NCI-H1436 (cell line): ENCODE measurements around the gene CD99L2.

ENCODE experiments used
- DNase-seq: peaks from one replicate; lab custom pipeline; 2025; lab: John Stamatoyannopoulos, UW

The CD99L2 gene

DNA sequence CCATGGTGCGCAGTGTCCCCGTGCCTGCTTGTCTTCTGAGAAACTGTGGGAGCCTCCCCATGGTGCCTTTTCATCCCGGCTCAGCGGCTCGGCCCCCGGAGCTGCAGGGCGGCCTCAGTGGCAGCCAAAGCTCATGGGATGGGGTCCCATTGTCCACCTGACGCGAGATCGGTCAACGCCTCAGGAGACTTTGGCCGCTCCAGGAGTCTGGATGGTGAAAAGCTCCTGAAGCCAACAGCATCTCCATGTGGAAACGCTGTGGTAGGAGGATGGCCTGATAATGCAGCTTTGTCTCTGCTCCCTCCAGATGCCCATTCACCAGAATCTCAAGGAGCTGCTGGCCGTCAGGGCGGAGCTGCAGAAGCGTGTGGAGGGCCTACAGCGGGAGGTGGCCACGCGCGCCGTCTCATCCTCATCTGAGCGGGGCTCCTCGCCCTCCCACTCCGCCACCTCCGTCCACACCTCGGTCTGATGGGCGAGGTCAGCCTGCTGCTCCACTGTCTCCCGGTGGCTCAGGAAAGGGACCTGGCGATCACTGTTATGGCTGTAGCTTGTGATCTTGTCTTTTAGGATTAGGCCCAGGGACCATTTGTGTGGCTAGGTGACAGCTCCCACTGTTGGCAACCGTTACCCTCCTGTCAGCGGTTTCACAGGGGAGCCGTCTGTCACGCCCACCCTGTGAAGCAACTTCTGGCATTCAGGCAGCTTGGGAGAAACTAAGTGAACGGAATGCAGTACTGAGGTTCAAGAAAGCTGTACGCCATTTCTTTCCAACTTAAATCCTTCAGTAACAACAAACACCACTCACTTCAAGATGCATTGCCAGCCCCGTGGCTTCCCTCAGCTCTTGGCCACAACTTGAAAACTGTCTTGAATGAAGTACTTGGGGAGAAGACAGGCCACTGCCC is 136.0 kb downstream of the CD99L2 start:
- DNase-seq = no peak

DNA sequence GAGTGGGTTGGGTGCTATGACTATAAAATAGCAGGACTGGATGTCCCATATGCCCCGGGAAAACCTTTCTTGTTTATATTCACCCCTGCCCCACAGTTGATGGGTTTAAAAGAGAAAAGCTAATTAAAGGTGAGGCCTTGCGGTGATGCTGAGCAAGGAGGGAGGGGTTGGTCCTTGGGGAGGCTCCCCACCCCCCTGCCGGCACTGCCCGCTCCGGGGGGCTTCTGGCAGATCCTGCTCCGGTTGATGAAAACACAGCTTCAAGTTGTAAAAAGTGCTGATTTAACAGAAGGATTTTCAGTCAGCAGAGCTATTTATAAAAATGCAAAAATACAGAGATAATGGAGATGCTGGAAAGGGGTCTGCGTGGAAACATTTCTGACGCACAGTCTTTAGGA is 136.7 kb downstream of the CD99L2 start:
- DNase-seq = no peak

DNA sequence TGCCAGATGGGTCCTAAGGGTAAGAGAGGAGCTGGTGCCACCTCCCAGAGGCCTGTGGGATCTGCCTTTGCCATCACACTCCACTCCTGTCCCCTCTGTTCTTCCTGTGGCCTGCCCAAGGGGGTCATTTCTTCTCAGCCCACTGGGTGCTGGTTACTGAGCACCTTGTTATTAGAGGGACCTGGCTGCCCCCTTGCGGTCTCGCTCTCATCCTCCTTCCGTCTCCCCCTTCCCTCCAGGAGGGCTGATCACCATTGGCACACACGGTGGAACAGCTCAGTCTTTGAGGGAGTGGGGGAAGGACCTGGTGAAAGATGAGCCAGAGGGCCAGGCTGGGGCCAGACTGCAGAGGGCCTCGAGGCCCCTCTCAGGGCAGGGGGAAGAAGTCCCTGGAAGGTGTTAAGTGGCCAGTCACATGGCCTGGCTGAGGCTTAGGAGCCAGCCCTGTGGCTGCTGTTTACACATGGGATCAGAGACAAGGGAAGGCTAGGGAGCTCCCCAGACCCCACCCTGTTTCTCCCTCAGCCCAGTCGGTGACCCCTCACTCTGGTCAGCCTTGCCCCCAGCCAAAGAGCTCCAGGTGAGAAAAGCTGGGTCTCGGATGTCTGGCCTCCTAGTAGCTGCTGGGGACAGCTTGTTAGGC is 137.2 kb downstream of the CD99L2 start:
- no peak for DNase-seq

DNA sequence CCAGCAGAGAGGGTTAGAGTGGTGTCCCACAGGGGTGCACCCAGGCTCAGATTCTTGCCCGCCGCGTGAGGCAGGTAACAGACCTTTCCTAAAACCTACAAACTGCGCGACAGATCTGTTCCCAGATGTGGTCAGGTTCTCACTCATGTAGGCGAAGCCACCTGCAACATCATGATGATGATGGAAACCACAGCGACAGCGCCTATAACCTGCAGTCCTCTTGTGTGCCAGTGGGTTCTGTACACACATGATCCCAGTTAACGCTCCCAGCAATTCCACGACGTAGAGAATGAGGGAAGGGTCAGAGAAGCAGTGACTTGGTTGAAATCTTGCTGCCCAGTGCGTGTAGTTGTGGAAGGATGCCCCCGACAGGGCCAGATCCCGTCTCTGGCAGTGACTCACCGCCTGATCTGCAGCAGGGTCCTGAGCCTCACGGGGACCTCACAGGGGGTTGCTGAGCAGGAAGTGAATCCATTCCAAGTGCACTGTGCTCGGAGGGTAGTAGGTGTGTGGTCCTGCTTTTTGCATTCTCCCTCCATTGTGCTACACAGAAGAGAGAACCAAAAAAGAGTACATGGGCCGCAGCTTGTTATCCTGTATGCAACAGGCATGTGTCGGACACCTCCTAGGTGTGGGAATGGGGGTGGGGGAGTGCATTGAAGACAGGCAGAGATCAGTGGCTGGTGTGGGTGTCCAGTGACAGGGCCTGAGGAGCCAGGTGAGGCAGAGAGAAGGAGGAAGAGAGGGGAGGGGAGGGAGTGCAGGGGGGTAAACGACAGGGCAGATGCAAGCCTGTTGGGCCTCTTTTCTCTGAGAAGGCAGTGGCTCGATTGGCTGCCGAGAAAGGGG is 138.7 kb downstream of the CD99L2 start:
- DNase-seq = no peak

DNA sequence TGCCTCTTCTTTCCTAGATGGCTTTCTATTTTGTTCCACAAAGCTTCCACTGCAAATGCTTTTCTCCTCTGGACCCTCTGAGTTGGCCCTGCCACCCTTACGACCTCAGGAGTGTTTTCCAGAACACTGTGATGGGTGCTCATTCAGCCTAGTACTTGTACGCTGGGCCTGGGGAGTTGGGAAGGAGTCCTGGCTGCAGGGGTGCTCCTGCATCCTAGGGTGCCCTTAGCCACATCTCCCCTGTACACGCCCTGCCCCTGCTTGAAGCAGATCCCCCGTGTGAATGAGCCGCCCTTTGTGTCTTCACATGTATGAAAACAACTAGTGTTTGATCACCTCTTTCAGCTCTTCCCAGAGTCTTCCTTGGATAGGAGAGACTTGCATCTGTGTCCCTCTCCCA is 141.1 kb downstream of the CD99L2 start:
- DNase-seq = no peak

DNA sequence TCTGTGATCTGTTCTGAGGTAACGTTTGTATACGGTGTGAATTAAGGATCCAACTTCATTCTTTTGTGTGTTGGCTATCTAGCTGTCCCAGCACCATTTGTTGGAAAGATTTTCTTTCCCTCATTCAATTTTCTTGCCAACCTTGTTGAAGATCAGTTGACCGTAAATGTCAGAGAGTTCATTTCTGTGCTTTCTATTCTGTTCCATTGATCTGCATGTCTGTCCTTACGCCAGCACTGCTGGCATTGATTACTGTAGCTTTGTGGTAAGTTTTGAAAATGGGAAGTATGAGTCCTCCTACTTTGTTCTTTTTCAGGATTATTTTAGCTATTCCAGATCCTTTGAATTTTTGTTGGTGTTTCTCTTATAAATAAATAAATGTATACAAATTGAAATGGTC is 144.5 kb downstream of the CD99L2 start:
- no peak for DNase-seq

DNA sequence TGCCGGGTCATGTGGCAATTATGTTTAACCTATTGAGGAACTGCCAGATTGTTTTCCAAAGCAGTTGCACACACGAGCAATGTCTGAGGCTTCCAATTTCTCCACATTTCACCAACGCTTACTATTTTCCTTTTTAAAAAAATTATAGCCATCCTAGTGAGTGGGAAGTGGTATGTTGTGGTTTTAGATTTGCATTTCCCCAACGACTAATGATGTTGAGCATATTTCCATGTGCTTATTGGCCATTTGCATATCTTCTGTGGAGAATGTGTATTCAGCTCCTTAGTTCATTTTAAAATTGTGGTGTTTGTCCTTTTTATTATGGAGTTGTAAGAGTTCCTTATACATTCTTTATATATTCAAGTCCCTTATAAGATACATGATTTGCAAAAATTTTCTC is 145.1 kb downstream of the CD99L2 start:
- no peak for DNase-seq

DNA sequence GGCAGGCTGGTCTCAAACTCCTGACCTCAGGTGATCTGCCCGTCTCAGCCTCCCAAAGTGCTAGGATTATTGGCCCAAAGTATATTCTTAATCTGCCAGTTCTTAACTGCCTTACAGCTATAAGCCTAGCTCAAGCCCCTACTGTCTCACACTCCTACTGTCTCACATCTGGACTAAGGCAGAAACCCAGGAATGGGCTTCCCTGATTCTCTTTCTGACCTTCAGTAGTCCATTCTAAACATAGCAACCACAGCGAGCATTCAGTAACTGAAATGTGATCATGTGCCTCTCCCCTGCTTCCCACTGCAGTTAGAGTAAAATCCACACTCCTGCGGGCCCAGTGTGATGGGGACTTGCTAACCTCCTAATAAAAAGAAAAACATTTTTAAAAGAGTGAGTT is 146.3 kb downstream of the CD99L2 start:
- no peak for DNase-seq

DNA sequence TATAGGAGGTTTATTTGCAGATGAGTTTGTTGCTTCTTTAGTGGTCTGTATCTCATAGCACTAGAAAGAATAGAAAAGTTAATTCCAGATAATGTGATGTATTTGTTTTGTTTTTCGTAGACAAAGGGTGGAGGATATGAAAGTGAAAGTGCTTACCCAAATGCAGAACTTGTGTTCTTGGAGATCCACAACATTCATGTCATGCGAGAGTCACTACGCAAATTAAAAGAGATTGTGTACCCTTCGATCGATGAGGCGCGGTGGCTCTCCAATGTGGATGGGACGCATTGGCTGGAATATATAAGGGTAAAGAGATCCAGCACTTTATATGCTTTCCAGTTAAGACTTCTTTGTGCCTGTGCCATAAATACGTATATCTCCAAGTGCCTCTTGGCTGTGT is 162.0 kb downstream of the CD99L2 start:
- no peak for DNase-seq

DNA sequence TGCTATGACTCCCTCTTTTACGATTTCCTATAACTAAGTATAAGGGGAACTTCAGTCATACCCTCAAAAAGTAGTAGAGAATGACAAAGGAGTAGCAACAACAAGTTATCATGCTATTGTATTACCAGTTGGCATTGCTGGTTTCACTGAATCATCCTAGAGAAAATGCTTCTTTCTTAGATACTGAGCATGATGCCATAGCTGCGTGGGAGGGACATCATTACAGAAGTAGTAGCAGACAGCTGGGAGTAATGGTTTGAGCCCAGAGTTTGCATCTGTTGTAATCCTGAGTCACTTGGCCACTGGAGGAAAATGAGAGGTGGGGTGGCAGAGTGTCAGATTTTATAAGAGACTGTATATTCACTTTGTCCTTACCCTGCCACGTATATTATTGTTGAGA is 166.7 kb downstream of the CD99L2 start:
- no peak for DNase-seq

DNA sequence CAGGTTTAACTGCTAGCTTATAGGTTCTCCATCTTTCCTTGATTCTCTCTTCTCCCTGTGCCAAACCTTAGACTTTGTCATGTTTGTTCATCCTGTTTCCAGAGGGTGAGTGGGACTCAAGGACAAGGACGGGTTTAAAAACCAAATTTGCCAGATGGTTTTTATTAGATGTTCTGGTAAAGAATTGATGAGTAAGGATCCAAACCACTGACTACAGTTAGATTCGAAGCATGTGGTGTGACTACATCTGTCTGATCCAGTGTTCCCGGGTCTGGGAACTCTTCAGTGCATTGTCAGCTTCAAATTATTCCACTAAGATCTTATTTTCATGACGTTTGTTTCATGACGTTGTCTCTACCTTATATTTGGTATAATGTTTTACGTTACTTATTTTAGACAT is 167.7 kb downstream of the CD99L2 start:
- DNase-seq = no peak

DNA sequence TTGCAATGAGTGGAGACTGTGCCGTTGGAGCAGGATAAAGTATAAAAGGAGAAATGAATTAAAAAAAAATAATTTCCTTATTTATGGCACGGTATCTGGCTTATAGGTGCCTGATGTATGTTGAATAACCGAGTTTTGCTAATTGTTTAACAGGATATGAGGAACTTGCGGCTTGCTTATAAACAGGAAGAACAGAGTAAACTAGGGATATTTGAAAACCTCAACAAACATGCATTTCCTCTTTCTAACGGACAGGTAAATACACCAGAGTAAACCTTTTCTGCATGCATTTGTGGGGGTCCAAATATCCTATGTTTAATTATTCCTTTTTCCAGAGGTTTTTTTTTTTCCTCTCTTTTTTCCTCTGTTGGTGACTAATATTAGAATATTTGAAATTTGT is 168.5 kb downstream of the CD99L2 start:
- DNase-seq = no peak

DNA sequence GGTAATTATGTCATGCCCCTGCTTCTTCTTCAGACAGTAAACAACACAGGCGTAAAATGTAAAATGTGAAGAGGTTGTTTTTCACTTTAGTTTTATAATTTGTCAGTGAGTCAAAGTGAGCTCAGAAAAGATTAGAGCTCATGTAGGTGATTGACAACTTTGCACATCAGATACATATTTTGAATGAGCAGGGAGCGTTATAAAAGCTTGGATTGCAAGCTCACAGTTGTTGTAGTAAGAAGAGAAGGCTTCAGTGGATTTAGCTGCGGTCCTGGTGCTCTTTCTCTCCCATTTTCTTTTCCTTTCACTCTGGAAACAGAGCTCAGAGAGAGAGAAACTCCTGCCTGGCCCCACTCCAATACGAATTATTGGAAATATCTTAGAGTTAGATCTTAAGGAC is 178.8 kb downstream of the CD99L2 start:
- no peak for DNase-seq
